ENCODE measurements around the gene SETD2.
A peak's percentile ranks its signal among the peaks of the same experiment; 100 is the strongest.

SETD2 gene

GRCh38 chr3:47006145-47006651 lies 157.7 kb downstream of the SETD2 start:
- Histone ChIP-seq H3K27ac (ENCODE audit: low read length) (peak overlapping the region; percentile 23; the same call in 1 of the 2 replicates), H3K79me2 (ENCODE audit: insufficient read depth, low read length) (no peaks in the 10 kb centered on the region), H3K9ac (ENCODE audit: low read depth, low read length) (no peak overlapping the region), H3K4me3 (ENCODE audit: low read depth in 1 of 2, low read length in 2 of 2) (no peak overlapping the region), H3K27me3 (ENCODE audit: insufficient read depth, low read length, poor library complexity) (no peaks in the 10 kb centered on the region), H3K4me1 (ENCODE audit: insufficient read depth, low read length) (no peaks in the 10 kb centered on the region), H3K36me3 (ENCODE audit: insufficient read depth, low read length) (peaks cover 93% of the 10 kb centered on the region), H2AFZ (ENCODE audit: low read depth, low read length) (no peak overlapping the region), H3K9me3 (ENCODE audit: insufficient read depth, low read length, severe bottlenecking) (no peaks in the 10 kb centered on the region), H3K4me2 (ENCODE audit: insufficient read depth, low read length) (no peak overlapping the region), H4K20me1 (ENCODE audit: insufficient read depth, low read length) (no peaks in the 10 kb centered on the region; the same call in 1 of the 2 replicates)
- DNase-seq (no peak), ATAC-seq (ENCODE audit: insufficient read depth, low read depth) (no peak)
- no peak for TF ChIP-seq EZH2 (IDR thresholded peaks at IDR 0.05; ENCODE audit: borderline replicate concordance, low read depth, low read length, severe bottlenecking)
- TF ChIP-seq, protein P1, sequence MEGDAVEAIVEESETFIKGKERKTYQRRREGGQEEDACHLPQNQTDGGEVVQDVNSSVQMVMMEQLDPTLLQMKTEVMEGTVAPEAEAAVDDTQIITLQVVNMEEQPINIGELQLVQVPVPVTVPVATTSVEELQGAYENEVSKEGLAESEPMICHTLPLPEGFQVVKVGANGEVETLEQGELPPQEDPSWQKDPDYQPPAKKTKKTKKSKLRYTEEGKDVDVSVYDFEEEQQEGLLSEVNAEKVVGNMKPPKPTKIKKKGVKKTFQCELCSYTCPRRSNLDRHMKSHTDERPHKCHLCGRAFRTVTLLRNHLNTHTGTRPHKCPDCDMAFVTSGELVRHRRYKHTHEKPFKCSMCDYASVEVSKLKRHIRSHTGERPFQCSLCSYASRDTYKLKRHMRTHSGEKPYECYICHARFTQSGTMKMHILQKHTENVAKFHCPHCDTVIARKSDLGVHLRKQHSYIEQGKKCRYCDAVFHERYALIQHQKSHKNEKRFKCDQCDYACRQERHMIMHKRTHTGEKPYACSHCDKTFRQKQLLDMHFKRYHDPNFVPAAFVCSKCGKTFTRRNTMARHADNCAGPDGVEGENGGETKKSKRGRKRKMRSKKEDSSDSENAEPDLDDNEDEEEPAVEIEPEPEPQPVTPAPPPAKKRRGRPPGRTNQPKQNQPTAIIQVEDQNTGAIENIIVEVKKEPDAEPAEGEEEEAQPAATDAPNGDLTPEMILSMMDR (IDR thresholded peaks at IDR 0.05; ENCODE audit: borderline replicate concordance, extremely low read depth, low read length, poor library complexity, severe bottlenecking), result no peak

GRCh38 chr3:47005212-47006144 lies 158.4 kb downstream of the SETD2 start:
- Histone ChIP-seq H3K4me2 (ENCODE audit: insufficient read depth, low read length) (no peak overlapping the region), H4K20me1 (ENCODE audit: insufficient read depth, low read length) (no peaks in the 10 kb centered on the region; the same call in 1 of the 2 replicates), H3K27me3 (ENCODE audit: insufficient read depth, low read length, poor library complexity) (no peaks in the 10 kb centered on the region), H3K9me3 (ENCODE audit: insufficient read depth, low read length, severe bottlenecking) (no peaks in the 10 kb centered on the region), H3K9ac (ENCODE audit: low read depth, low read length) (no peak overlapping the region), H3K4me1 (ENCODE audit: insufficient read depth, low read length) (no peaks in the 10 kb centered on the region), H3K4me3 (ENCODE audit: low read depth in 1 of 2, low read length in 2 of 2) (no peak overlapping the region), H3K79me2 (ENCODE audit: insufficient read depth, low read length) (no peaks in the 10 kb centered on the region), H3K27ac (ENCODE audit: low read length) (peak overlapping the region; percentile 36), H2AFZ (ENCODE audit: low read depth, low read length) (no peak overlapping the region), H3K36me3 (ENCODE audit: insufficient read depth, low read length) (peaks cover 95% of the 10 kb centered on the region)
- DNase-seq (no peak), ATAC-seq (ENCODE audit: insufficient read depth, low read depth) (no peak)
- TF ChIP-seq EZH2 (IDR thresholded peaks at IDR 0.05; ENCODE audit: borderline replicate concordance, low read depth, low read length, severe bottlenecking), result no peak
- TF ChIP-seq, protein P1 (IDR thresholded peaks at IDR 0.05; ENCODE audit: borderline replicate concordance, extremely low read depth, low read length, poor library complexity, severe bottlenecking), result no peak

GRCh38 chr3:47004369-47005211 lies 159.3 kb downstream of the SETD2 start:
- no peak overlapping the region for H3K4me2 ChIP-seq (ENCODE audit: insufficient read depth, low read length)
- H3K4me3 ChIP-seq (ENCODE audit: low read depth in 1 of 2, low read length in 2 of 2), result no peak overlapping the region
- no peaks in the 10 kb centered on the region; the same call in 1 of the 2 replicates for H4K20me1 ChIP-seq (ENCODE audit: insufficient read depth, low read length)
- no peaks in the 10 kb centered on the region for H3K27me3 ChIP-seq (ENCODE audit: insufficient read depth, low read length, poor library complexity)
- no peaks in the 10 kb centered on the region for H3K4me1 ChIP-seq (ENCODE audit: insufficient read depth, low read length)
- no peak overlapping the region for H3K9ac ChIP-seq (ENCODE audit: low read depth, low read length)
- DNase-seq (no peak), ATAC-seq (ENCODE audit: insufficient read depth, low read depth) (no peak)
- H3K9me3 ChIP-seq (ENCODE audit: insufficient read depth, low read length, severe bottlenecking), result no peaks in the 10 kb centered on the region
- H2AFZ ChIP-seq (ENCODE audit: low read depth, low read length), result no peak overlapping the region
- peaks cover 95% of the 10 kb centered on the region for H3K36me3 ChIP-seq (ENCODE audit: insufficient read depth, low read length)
- TF ChIP-seq, protein P1 (IDR thresholded peaks at IDR 0.05; ENCODE audit: borderline replicate concordance, extremely low read depth, low read length, poor library complexity, severe bottlenecking), result no peak
- no peak for TF ChIP-seq EZH2 (IDR thresholded peaks at IDR 0.05; ENCODE audit: borderline replicate concordance, low read depth, low read length, severe bottlenecking)
- peak overlapping the region; percentile 26; the same call in 1 of the 2 replicates for H3K27ac ChIP-seq (ENCODE audit: low read length)
- H3K79me2 ChIP-seq (ENCODE audit: insufficient read depth, low read length), result no peaks in the 10 kb centered on the region

Measured in DND-41 (cell line).